WTC11 (cell line): Measurements from ENCODE around the gene WTAP.
A peak's percentile ranks its signal among the peaks of the same experiment; 100 is the strongest.

Source experiments
- PRDM15 ChIP-seq: sonication (generic); formaldehyde crosslinking; IDR thresholded peaks from 2 replicates; pipeline ENCODE4 v1.8.0; 2022; ENCODE audit warnings: missing genetic modification reagents
- SP1 ChIP-seq: sonication (generic); formaldehyde crosslinking; conservative IDR thresholded peaks from 2 replicates; pipeline ENCODE4 v1.8.1; 2022; ENCODE audit warnings: missing genetic modification reagents
- ZNF121 ChIP-seq: sonication (generic); formaldehyde crosslinking; IDR thresholded peaks from 2 replicates; pipeline ENCODE4 v1.8.0; 2023; ENCODE audit warnings: missing genetic modification reagents
- ZNF263 ChIP-seq: sonication (generic); formaldehyde crosslinking; IDR thresholded peaks from 2 replicates; pipeline ENCODE4 v1.8.1; 2022; ENCODE audit warnings: low read depth, mild to moderate bottlenecking, moderate library complexity, missing genetic modification reagents

GRCh38 chr6:159726918-159727716 lies at the start of gene WTAP:
- peak; percentile 94 for TF ChIP-seq SP1 (CRISPR knock-in tag)
- TF ChIP-seq ZNF121 (CRISPR knock-in tag): peak; percentile 14; the same call in 1 of the 2 replicates
- no peak for TF ChIP-seq ZNF263 (CRISPR knock-in tag)
- peak; percentile 56 for TF ChIP-seq PRDM15 (CRISPR knock-in tag)
